GM19438 (cell line): ENCODE data around the gene IGF2.

Experiments
- ATAC-seq: cut with Tn5 transposase; IDR thresholded peaks from one replicate; pipeline ENCODE4 v1.9.1; 2021; ENCODE audit warnings: low read depth; ENCODE audit not compliant: unreplicated experiment

IGF2 gene

DNA sequence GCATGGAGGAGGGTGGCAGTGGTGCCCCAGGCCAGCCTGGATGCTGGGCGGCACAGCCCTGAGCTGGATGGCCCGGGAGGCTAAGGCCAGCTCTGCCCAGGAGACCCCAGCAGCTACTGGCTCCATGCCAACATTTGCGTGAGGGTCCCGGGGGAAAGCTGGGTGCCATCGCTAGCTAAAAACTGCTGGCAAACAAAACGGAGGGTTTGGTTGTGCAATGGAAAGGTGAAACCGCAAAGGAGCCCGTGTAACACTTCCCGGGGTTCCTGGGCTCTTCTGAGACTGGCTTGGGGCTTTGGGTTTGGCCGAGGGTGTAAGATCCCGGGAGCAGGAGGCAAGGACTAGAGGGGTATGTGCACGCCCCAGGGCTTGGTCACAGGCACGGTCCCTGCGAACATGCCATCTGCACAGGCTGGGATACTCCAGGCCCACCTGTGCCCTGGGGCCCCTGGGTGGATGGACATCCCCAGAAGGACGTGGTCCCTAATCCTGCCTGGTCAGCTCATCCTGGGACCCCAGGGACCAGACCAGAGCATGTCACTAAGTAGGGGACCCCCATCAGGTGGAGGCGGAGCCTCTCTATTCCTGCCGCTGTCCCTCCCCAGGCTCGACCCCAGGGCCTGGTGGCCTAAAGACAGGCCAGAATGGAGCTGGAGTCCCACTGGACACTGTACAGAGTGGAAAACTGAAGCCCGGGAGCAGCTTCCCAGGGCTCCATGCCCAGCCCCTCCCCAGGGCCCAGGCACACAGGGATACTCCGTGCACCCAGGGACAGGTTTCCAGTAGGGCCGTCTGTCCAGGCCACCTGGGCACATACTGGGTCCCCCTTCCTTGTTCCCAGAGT lies 44.6 kb downstream of the IGF2 start:
- no peak for ATAC-seq

DNA sequence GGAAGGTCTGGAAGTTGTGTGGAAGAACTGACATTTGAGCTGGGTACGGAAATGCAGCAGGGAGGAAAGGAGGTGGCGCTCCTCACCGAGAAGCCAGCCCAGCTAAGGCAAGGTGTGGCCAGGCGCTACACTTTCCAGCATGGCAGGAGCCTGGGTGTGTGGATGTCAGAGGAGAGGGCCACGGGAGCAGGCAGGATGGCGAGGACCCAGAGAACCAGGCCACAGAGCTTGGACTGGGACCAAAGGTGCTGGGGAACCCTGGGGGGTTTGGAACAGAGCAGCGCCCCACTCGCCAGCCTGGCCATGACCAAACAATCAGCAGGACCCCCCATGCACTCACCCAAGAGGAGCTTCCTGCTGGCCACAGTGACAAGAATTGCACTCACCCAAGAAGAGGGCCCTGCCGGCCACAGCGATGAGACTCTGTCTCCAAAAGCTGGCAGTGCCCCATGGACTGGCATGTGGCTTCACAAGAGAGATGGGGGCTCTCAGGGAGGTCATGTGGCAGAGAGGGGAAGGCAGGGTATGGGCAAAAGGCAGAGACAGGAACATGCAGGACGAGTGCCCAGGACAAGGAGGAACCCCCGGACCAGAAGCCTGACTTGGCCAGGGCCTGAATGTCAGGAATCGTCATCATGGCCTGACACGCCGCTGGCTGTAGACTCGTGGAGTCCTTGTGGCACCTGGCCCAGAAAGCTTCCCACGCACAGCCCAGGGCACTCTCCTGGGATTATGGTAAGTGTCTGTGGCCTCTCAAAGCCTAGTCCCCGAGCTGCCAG lies 45.4 kb downstream of the IGF2 start:
- ATAC-seq, result no peak

DNA sequence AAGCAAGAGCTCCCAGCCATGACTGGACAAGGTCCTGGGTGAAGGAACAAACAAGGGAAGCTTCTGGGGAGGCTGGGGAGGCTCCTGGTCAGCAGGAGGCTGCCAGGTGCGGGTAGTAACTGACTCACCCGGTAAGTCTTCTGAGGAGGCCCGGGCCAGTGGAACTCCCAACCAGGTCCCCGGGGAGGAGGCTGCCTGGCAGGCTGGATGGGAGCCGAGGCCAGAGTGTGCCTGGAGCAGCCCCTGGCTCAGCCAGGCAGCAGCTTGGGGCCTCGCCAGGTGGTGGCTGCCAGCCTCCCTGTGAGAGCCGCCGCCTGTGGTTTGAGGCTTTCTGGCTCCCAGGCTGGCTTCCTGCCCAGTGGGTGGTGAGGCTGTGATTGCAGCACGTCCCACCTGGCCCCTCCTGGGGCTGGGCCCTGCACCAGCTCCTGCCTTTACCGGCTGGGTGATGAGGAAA lies 46.2 kb downstream of the IGF2 start:
- no peak for ATAC-seq

DNA sequence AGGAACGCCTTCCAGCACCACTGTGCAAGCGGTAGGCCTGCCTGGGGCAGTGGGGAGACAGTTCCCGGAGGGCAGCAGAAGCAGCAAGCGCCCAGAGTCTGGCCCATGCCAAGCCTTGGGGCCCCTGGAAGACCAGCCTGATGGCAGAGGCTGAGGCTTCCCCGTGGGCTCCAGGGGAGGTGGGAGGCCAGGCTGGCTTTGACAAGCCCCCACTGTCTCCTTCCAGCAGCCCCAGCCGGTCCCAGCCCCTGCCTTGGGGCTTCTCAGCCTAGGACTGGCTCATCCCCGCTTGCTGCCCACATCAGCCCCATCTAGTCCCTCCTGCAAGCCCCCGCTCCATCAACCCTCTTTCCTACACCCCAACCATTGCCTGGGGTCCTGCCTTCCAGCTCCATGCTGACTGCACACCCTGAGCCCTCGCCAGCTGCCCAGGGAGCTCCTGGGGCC lies 46.7 kb downstream of the IGF2 start:
- ATAC-seq, result no peak

DNA sequence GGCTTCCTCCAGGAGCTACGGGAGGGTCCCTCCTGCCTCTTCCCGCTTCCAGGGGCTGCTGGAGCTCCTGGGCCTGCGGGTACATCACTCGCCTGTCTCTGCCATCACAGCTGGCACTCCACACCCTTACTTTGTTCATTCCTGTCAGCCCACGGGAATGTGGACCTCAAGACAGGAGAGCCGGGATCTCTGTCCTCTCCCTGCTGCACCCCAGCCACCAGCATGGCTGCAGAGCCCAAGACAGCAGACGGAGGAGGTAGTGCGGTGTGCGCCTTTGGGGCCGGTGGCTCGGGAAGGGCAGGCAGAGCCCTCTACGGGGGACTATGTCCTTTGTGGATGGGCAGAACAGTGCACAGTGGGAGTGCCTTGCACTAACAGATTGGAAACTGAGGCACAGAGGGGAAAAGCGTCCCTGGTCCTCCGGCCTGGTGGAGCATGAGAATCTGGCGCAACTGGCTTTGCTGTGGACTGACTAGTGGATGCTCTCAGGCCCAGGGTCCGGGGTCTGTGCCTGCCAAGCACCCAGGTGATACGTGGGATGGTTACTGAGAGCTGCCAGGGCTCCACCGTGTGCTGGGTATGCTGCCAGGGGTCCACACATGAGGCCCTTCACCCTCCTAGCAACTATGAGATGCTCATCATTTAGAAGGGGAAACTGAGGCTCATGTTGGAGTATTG lies 47.3 kb downstream of the IGF2 start:
- ATAC-seq, result no peak

DNA sequence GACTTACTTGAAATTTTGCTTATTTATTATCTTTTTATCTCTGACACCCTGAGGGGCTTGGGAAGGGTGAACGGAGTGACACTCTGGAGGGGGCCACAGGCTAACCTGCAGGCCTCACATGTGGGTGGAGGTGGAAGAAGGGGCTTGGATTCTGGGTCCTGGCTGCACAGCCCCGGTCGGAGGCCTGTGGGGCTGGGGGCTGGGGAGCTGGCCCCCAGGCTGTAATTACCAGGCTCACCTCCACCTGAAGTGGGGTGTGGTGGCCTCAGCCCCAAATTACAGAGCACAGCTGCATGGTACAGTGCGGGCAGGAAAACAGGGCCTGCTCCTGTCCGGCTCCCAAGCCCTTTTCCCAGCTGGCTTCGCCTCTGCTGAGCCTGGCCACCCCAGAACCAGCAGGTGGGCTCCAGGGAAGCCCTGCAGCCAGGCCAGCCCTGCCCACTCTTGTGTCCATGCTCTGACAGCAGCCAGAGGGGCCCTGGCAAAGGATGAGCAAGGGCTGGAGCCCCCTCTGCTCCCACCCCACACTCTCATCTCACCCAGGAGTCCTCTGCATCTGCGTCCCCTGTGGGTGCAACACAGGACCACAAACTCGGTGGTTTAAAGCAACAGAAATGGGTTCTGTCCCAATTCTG lies 48.0 kb downstream of the IGF2 start:
- no peak for ATAC-seq

DNA sequence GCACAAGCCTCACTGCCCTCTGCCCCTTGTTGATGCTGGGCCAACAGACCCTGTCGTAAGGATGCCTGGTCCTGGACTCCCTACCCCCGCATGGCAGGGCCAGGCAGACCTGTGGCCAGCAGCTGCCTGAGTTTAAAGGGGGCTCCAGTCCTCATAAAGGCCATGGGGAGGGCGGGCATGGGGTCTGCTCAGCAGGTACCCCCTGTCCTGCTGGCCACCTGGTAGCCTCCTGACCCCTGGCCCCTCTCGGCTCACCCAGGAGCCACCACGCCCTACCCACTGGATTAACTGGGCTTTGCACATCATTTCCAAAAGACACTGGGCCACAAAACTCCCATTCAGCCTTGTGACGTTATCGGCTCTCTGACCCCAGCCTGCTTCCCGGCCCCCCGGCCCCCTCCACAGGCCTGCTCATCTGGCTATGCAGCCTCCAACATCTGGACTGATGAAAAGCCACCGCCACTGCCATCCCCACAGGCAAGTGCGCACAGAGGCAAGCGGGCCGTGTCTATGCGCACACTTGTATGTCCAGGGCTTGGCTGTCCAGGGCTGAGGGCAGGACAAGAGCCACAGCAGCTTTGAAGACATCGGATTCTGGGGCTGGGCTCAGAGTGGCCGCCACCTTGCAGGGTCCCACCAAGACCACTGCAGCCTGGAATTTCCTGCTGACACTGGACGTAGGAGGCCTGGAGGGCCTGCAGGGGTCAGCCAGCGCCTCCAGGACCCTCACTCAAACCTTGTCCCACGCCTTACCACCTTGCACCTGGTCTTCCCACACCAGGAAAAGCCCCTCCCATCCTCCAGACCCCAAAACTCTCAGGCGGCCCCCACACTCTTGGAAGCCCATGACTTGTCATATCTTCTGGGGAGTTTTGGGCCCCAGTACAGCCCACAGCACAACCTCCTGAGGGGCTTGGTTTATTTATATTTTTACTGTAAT lies 48.7 kb downstream of the IGF2 start:
- ATAC-seq, result no peak

DNA sequence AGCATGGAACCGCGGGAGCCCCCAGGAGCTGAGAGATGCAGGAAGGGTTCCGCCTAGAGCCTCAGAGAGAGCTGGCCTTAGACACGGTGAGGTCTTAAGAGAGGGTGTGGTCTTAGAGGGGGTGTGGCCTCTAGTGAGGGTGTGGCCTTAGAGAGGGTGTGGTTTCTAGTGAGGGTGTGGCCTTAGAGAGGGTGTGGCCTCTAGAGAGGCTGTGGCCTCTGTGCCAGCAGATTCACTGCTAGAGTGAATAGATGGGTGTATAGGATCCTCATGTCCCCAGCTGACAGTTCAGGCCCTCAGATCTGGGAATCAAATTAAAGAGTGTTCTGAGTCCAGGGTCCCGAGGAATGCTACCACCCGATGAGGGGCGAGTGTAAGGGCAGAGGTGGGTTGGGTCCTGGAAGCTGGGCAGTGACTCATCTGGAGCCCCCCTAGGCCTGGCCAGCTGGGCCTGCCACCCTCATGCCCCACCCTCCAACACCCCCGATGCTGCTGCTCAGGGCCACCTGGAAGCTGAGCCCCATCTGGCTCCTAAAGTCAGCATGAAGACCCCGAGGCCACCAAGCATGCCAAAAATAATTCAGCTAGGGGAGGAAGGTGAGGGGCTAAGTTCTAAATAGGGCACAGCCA lies 49.5 kb downstream of the IGF2 start:
- ATAC-seq, result no peak

DNA sequence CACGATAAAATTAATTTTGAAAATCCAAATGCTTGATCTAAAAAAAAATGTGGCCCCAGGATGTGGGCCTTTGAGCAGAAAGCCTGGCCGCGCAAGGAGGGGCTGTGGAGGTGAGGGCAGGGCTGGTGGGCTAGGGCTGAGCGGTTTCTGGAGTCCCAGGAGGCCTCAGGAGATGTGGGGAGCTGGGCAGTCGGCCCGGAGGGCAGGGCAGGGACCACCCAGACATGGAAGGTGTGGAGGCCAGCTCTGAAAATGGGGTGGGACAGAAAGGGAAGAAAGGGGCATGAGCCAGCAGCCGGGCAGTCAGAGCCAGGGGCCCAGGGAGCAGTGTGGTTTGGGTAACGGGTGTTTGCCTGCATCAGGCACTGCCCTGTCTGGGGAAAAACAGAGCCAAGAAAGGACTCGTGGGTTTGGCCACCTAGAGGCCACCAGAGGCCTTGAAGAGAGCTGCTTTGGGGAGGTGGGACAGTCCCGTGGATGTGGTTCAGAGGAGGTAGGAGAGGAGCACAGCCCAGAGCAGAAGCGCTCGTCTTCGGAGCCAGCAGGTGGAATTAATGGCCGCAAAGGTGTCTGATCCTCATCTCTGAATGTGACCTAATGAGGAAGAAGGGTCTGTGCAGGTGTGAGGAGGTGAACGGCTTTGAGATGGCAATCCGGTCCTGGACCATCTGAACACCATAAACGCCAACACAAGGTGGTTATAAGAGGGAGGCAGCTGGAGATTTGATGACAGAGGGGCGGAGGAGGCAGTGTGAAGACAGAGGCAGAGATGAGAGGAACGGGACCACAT lies 50.2 kb downstream of the IGF2 start:
- no peak for ATAC-seq

DNA sequence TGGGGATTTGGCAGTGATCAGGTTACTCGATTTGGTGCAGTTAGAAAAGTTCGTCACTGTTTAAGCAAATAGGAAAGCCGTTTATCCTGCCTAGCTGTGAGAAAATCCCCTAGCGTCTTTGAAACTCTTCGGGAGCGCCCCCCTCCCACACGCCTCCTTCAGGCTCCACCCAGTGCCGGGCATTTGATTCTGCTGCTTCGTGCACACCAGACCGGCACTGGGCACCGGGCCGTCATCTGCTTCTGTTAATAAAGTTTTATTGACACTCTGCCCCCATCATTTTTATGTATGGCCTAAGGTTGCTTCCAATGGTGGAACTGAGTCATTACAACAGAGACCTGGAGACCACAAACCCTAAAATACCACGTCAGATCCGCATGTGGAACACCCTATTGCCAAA lies 50.9 kb downstream of the IGF2 start:
- ATAC-seq, result no peak

DNA sequence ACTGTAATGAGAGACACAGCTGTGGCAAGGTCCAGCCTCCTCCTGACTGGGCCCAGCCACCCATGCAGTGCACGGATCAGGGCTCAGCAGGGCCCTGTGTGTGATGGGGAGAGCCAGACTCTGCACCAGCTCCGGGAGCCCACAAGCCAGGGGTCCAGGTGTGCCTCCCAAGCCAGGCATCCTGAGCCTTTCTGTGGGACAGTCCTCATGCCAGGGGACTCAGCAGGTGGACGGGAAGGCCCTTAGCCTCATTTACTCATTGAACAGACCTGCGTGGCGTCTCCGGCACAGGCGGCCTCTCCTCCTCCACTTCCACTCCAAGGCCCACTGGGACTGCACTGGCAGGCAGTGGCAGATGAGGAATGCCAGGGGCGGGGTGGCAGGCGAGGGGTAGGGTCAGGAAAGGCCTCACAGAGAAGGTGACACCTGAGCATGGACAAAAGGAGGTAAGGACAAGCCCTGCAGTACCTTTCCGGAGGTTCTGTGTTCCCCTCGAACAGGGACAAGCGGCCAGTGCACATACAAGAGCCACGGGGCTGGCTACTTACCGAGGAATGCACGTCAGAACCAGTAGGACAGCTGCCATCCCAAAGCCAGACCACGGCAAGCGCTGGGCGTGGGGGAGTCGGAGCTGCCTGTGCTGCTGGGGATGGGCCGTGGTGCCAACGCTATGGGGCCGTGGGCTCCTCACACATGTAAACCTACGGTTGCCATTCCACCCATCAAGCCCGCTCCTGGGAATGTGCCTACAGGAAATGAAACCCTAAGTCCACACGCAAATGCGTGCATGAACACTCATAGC lies 52.7 kb downstream of the IGF2 start:
- ATAC-seq, result no peak

DNA sequence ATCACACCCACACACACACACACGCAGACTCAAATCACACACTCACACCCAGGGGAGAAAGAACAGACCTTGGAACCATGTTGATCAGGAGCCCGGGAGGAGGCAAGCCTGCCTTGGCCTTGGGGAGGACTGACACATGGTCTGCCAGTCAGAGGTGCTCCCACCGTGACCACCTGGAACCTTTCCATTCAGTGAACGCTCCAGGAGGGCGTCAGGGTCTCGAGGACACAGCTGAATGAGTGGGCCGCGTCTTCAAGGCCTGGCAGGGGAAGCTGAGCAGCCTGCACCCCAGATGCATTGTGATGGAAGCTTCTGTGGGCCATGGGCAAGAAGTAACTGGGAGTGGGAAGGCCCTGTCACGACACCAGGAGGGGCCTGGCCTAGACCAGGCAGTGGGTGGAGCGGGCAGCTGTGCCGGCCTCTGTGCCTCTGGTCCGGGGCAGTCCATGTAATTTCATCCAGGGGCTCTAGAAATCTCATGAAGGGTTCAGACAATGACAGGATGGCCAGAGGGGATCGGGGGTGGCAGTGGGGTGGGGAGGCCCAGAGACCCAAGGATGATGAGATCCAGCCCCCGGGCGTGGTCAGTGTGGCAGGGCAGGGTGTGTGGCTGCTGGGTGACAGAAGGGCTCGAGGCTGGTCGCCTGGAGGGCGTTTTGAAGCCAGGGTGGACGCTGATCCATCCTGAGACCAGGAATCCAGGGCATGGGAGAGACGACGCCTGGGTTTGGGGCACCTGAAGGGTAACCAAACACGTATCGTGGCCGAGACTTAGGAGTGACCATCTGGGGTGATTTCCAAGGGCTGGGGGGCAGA lies 53.7 kb downstream of the IGF2 start:
- no peak for ATAC-seq

DNA sequence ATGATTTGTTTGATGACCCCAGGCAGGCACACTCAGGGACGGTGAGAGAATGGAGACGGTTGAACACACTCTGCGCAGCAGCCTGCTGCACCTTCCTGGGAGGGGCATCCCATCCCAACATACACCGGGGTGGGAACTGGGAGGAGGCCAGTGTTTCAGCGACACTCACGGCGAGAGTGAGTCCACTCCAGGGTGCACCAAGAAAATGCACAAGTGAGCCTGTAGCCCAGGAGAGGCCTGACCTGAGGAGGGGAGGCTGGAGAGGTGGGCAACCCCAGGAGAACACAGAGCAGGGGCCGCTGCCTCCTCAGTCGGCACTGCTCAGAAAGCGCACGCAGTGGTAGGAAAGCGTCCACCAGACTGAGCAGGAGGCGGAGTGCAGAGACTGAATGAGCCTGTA lies 54.5 kb downstream of the IGF2 start:
- ATAC-seq, result no peak
